Omental fat pad (tissue), 4 donors: ENCODE data around the gene SLAMF7. TPM values are rescaled to one million over a fixed set of nuclear protein-coding genes. Genes with fewer than 3 reads are reported as not detected.

Source experiments
- ATAC-seq: fragments of 150-250 bp; one replicate; pipeline ENCODE4 v1.9.1; 2016; ENCODE audit warnings: mild to moderate bottlenecking, moderate library complexity; ENCODE audit not compliant: low FRiP score
- DNase-seq: peaks from one replicate; pipeline ENCODE4 v3.0.0-alpha.2; 2019; ENCODE audit warnings: low spot score
- CTCF ChIP-seq, 3 donors: fragments of 450-650 bp; IDR thresholded peaks; one replicate each; pipeline ENCODE4 v1.5.1; 2016 to 2017; ENCODE audit warnings: antibody characterized with exemption in 3 of 3, mild to moderate bottlenecking in 3 of 3, moderate library complexity in 2 of 3
- total RNA-seq, 4 donors: library from RNA; depleted of rRNA; stranded (reverse); fragments of >200 nt; gene quantifications; one replicate each; pipeline ENCODE4 v1.1.0, GENCODE V29; 2016

Gene SLAMF7
- total RNA-seq, 4 donors from 2014 or later, result 1.1 to 3.2 (median 1.7) TPM

GRCh38 chr1:160772331-160772730, 33.3 kb downstream of the SLAMF7 start:
- ATAC-seq (no peak), DNase-seq (no peak)

GRCh38 chr1:160773093-160773492, 34.0 kb downstream of the SLAMF7 start:
- DNase-seq (no peak), ATAC-seq (no peak)
- no peak for TF ChIP-seq CTCF (IDR thresholded peaks at IDR 0.05)

More at GRCh38 chr1:160772331-160772730, 33.3 kb downstream of the SLAMF7 start:
- no peak for TF ChIP-seq CTCF (IDR thresholded peaks at IDR 0.05)

- no peak for DNase-seq
- no peak for ATAC-seq
- TF ChIP-seq CTCF (IDR thresholded peaks at IDR 0.05), result no peak
These were observed 36.1 kb downstream of the SLAMF7 start for GRCh38 chr1:160774886-160775719.

- no peak for DNase-seq
- TF ChIP-seq CTCF (IDR thresholded peaks at IDR 0.05), result no peak
- no peak for ATAC-seq
These were observed 37.1 kb downstream of the SLAMF7 start for GRCh38 chr1:160776178-160776577.

- no peak for DNase-seq
- TF ChIP-seq CTCF (IDR thresholded peaks at IDR 0.05), result no peak
- ATAC-seq, result no peak
These were observed 38.5 kb downstream of the SLAMF7 start for GRCh38 chr1:160777486-160778089.

- DNase-seq (no peak), ATAC-seq (no peak)
- TF ChIP-seq CTCF (IDR thresholded peaks at IDR 0.05), result no peak
These were observed 39.9 kb downstream of the SLAMF7 start for GRCh38 chr1:160778976-160779375.
